ENCODE measurements around the gene PDE6C.

- TF ChIP-seq CTCF (IDR thresholded peaks at IDR 0.05): no peak
- no peak for TF ChIP-seq POLR2A (IDR thresholded peaks at IDR 0.05)
Observed at GRCh38 chr10:93598157-93598556, 14.2 kb upstream of the PDE6C start.

Data from adrenal gland (tissue), 5 donors.